HepG2 (cell line): Measurements from ENCODE around the gene CEBPB. TPM values are rescaled to one million over a fixed set of nuclear protein-coding genes. Genes with fewer than 3 reads are reported as not detected.

Experiments
- CBX1 ChIP-seq: IDR thresholded peaks from one replicate; pipeline ENCODE4 v1.6.1; 2016; ENCODE audit warnings: antibody characterized with exemption, low read depth
- GZF1 ChIP-seq: sonication (generic); formaldehyde crosslinking; IDR thresholded peaks from 2 replicates; pipeline ENCODE4 v1.5.1; 2020; ENCODE audit warnings: mild to moderate bottlenecking, missing genetic modification reagents
- HHEX ChIP-seq: IDR thresholded peaks from 2 replicates; pipeline ENCODE4 v1.6.1; 2016; ENCODE audit warnings: control low read depth
- PITX1 ChIP-seq: sonication (generic); formaldehyde crosslinking; IDR thresholded peaks from 2 replicates; pipeline ENCODE4 v1.5.1; 2020; ENCODE audit warnings: mild to moderate bottlenecking, missing genetic modification reagents
- RFX3 ChIP-seq: IDR thresholded peaks from 2 replicates; pipeline ENCODE4 v1.6.1; 2016; ENCODE audit warnings: missing biosample characterization, missing genetic modification reagents
- SRSF9 ChIP-seq: fragments of 200-400 bp; formaldehyde crosslinking; IDR thresholded peaks from 2 replicates; pipeline ENCODE4 v1.6.1; 2018; ENCODE audit warnings: borderline replicate concordance, mild to moderate bottlenecking, low read depth, low read length; ENCODE audit not compliant: insufficient read depth, poor library complexity, severe bottlenecking
- YY1 ChIP-seq: IDR thresholded peaks from 2 replicates; pipeline ENCODE4 v1.6.1; 2011; ENCODE audit warnings: low read length, low read depth, moderate library complexity, mild to moderate bottlenecking; ENCODE audit not compliant: insufficient read depth, insufficient replicate concordance
- ZKSCAN1 ChIP-seq: fragments of 150-350 bp; IDR thresholded peaks from 2 replicates; pipeline ENCODE4 v1.6.1; 2014; ENCODE audit warnings: low read length
- ZNF407 ChIP-seq: sonication (generic); formaldehyde crosslinking; IDR thresholded peaks from one replicate; pipeline ENCODE4 v1.5.1; 2020; ENCODE audit warnings: mild to moderate bottlenecking, missing genetic modification reagents; ENCODE audit errors: not compliant biosample characterization
- ZNF431 ChIP-seq: sonication (generic); formaldehyde crosslinking; IDR thresholded peaks from 2 replicates; pipeline ENCODE4 v1.9.0; 2022; ENCODE audit warnings: missing genetic modification reagents, low read depth, mild to moderate bottlenecking, borderline replicate concordance
- ZNF496 ChIP-seq: sonication (generic); formaldehyde crosslinking; IDR thresholded peaks from 2 replicates; pipeline ENCODE4 v1.8.1; 2023; ENCODE audit warnings: mild to moderate bottlenecking, moderate library complexity, missing genetic modification reagents; ENCODE audit not compliant: insufficient replicate concordance
- ZNF549 ChIP-seq: sonication (generic); formaldehyde crosslinking; IDR thresholded peaks from 2 replicates; pipeline ENCODE4 v1.5.0; 2020; ENCODE audit warnings: missing genetic modification reagents
- ZNF597 ChIP-seq: sonication (generic); formaldehyde crosslinking; IDR thresholded peaks from 2 replicates; pipeline ENCODE4 v1.5.0; 2020; ENCODE audit warnings: missing genetic modification reagents
- polyA plus RNA-seq, 8 experiments: library from polyadenylated mRNA; depleted of rRNA in 3 of 8; stranded (reverse) in 7 of 8; unstranded in 1 of 8; fragments of >200 nt; fragmentation: Illumina TruSeq in 4 of 8; extraction: Trizol in 4 of 8; gene quantifications; 2 replicates each; pipeline versions ENCODE4 v1.2.1 to v1.2.3, GENCODE V29; 2011 to 2016; ENCODE audit warnings: low read depth in 4 of 8, missing spikeins in 1 of 8, mixed read lengths in 1 of 8; ENCODE audit not compliant: insufficient read depth in 1 of 8
- total RNA-seq, 5 experiments: library from RNA; depleted of rRNA; stranded (reverse); fragments of >200 nt; fragmentation: Illumina TruSeq; extraction: Trizol; gene quantifications; 2 replicates each; pipeline ENCODE4 v1.2.3, GENCODE V29; 2016; ENCODE audit warnings: low read depth in 1 of 5
- TF ChIP-seq, protein P1 (sequence below): sonication (generic); formaldehyde crosslinking; IDR thresholded peaks from 2 replicates; pipeline ENCODE4 v1.4.0; 2020; ENCODE audit warnings: mild to moderate bottlenecking, low read depth, missing genetic modification reagents
- TF ChIP-seq, protein P2 (sequence below): sonication (generic); formaldehyde crosslinking; IDR thresholded peaks from 2 replicates; pipeline ENCODE4 v1.5.1; 2020; ENCODE audit warnings: mild to moderate bottlenecking, missing genetic modification reagents, moderate library complexity
- TF ChIP-seq, protein P3 (sequence below): sonication (generic); formaldehyde crosslinking; IDR thresholded peaks from 2 replicates; pipeline ENCODE4 v1.8.0; 2022; ENCODE audit warnings: missing genetic modification reagents, mild to moderate bottlenecking, inconsistent platforms, borderline replicate concordance

CEBPB gene
- total and polyA plus RNA-seq, 2 of the 13 experiments (the other 11 are each of a cell fraction or from before 2014, with no cell fraction given), result 18.5 to 28.2 TPM

GRCh38 chr20:50219600-50219999, 29.0 kb downstream of the CEBPB start (continued):
- TF ChIP-seq ZNF496 (CRISPR knock-in tag), result no peak
- TF ChIP-seq HHEX (CRISPR knock-in tag), result no peak
- TF ChIP-seq, protein P1, sequence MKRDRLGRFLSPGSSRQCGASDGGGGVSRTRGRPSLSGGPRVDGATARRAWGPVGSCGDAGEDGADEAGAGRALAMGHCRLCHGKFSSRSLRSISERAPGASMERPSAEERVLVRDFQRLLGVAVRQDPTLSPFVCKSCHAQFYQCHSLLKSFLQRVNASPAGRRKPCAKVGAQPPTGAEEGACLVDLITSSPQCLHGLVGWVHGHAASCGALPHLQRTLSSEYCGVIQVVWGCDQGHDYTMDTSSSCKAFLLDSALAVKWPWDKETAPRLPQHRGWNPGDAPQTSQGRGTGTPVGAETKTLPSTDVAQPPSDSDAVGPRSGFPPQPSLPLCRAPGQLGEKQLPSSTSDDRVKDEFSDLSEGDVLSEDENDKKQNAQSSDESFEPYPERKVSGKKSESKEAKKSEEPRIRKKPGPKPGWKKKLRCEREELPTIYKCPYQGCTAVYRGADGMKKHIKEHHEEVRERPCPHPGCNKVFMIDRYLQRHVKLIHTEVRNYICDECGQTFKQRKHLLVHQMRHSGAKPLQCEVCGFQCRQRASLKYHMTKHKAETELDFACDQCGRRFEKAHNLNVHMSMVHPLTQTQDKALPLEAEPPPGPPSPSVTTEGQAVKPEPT, result no peak
- peak; percentile 95 for TF ChIP-seq ZKSCAN1
- 0 out of 2 replicates have a peak, but pooled peaks have one; percentile 27 for TF ChIP-seq PITX1 (CRISPR knock-in tag)
- no peak for TF ChIP-seq SRSF9
- TF ChIP-seq ZNF407 (CRISPR knock-in tag), result peak; percentile 20
- TF ChIP-seq GZF1 (CRISPR knock-in tag), result 0 out of 2 replicates have a peak, but pooled peaks have one; percentile 52
- no peak for TF ChIP-seq ZNF431
- no peak for TF ChIP-seq RFX3 (CRISPR knock-in tag)
- TF ChIP-seq, protein P2, sequence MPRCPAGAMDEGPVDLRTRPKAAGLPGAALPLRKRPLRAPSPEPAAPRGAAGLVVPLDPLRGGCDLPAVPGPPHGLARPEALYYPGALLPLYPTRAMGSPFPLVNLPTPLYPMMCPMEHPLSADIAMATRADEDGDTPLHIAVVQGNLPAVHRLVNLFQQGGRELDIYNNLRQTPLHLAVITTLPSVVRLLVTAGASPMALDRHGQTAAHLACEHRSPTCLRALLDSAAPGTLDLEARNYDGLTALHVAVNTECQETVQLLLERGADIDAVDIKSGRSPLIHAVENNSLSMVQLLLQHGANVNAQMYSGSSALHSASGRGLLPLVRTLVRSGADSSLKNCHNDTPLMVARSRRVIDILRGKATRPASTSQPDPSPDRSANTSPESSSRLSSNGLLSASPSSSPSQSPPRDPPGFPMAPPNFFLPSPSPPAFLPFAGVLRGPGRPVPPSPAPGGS (CRISPR knock-in tag), result 0 out of 2 replicates have a peak, but pooled peaks have one; percentile 11
- no peak for TF ChIP-seq CBX1
- TF ChIP-seq, protein P3, sequence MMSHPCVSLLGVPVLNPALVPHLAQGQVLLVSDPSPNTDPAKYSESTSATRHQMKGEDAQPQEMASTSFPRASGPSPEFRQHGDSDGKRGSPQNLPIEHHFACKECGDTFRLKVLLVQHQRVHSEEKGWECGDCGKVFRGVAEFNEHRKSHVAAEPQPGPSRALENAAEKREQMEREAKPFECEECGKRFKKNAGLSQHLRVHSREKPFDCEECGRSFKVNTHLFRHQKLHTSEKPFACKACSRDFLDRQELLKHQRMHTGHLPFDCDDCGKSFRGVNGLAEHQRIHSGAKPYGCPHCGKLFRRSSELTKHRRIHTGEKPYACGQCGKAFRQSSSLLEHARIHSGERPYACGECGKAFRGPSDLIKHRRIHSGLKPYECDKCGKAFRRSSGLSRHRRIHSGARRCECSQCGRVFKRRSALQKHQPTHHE (CRISPR knock-in tag), result no peak
- TF ChIP-seq YY1, result no peak
- no peak for TF ChIP-seq ZNF597
- no peak for TF ChIP-seq ZNF549 (CRISPR knock-in tag)
